ENCODE results near the gene OR2B6.
"Not testable (repeated sequence)": the region's sequence is repeated elsewhere in the genome, so short reads cannot be mapped to it uniquely, and the experiment has no call there.

The OR2B6 gene

DNA sequence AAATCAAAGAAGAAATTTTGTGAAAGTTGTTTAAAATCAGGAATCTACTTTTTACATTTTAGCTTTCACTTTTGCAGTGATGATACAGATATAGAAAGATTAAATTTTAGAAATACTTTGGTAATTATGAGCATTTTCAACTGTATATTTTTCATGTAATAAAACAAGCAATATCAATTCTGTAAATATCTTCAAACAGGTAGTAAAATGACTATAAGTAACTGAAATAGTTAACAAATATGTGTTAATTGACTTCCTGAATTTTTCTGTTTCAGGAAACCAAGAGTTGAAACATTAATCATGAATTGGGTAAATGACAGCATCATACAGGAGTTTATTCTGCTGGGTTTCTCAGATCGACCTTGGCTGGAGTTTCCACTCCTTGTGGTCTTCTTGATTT lies at the start of gene OR2B6:
OR2B6 (plus strand) TSS at position 301 of the 400 bp plus-strand sequence; CDS start at position 301, 0 bp downstream.
- DNase-seq, result no peak

DNA sequence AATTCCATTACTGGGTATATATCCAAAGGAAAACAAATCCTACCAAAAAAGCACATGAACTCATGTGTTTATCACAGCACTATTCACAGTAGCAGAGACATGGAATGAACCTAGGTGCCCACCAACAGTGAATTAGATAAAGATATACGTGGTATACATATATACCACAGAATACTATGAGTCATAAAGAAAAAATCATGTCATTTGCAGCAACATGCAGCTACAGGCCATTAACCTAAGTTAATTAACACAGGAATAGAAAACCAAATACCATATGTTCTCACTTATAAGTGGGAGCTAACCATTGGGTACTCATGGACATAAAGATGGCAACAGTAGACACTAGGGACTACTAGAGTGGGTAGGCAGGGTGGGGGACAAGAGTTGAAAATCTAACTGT lies 49.0 kb upstream of the OR2B6 start:
- no peak for DNase-seq

GRCh38 chr6:27911956-27912446 lies 45.0 kb upstream of the OR2B6 start, which contains the start of gene OR2B2:
Gene OR2B2 (minus strand): TSS chr6:27912396. CDS start chr6:27912319, 77 bp downstream.
- DNase-seq, result no peak

GRCh38 chr6:27922949-27923348 lies 34.1 kb upstream of the OR2B6 start:
- DNase-seq, result no peak

DNA sequence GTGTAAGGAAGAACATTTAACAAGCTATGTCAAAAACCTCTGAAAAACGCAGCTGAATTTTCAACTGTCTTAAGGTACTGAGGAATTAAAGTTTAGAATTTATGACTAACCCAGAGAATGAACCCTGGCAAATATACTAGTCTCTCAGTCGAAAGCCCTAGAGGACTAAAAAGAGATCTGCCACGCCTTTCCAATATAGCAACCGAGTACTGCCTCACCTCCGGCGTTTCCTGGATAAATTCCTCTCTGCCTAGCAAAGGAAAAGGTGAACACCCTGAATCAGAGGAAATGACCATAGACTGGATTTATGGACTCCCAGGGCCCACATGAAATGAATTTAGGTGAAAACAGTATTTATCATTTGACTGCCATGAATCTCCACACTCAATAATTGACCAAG lies 32.9 kb upstream of the OR2B6 start:
- DNase-seq, result no peak

GRCh38 chr6:27928041-27928440 lies 29.0 kb upstream of the OR2B6 start:
- DNase-seq, result not testable (repeated sequence)

GRCh38 chr6:27929930-27930329 lies 27.1 kb upstream of the OR2B6 start:
- not testable (repeated sequence) for DNase-seq

DNA sequence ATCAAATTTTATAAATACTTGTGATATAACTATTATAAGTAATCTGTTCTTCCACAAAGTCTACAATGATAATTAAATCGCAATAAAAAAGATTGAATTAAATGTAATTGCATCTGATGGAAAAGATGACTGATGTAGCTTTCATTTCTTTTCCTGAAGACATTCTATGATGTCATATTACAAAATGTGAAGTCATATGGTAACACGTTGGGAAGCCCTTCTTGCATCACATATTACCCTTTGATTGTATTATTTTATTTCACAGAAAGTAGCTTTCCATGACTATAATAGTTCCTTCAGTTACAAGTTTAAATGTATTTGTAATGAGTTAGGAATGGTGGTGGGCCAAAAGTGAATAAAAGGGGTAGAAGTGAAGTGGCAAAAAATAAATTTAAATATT lies 25.8 kb upstream of the OR2B6 start:
- no peak for DNase-seq

DNA sequence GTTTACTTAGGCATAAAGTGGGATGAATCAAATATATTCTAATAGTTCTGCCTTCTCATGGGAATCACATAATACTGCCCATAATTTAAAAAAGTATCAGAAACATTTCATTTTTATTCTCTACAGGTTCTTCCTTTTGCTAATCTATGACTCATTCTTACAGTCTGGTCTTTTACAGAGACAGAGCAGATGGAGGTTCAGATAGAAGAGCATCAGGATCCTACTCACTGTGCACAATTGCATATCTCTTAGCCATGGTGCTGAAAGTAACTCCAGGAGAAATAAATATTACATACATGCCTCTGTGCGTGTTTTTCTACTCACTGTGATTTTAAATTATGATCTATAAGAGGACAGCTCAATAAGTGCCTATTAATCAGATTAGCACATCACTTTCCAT lies 16.3 kb upstream of the OR2B6 start:
- DNase-seq, result no peak

- DNase-seq, result not testable (repeated sequence)
Measured at GRCh38 chr6:27943072-27943471, 14.0 kb upstream of the OR2B6 start.

GRCh38 chr6:27948237-27948636 lies 8.8 kb upstream of the OR2B6 start:
- DNase-seq, result no peak

DNA sequence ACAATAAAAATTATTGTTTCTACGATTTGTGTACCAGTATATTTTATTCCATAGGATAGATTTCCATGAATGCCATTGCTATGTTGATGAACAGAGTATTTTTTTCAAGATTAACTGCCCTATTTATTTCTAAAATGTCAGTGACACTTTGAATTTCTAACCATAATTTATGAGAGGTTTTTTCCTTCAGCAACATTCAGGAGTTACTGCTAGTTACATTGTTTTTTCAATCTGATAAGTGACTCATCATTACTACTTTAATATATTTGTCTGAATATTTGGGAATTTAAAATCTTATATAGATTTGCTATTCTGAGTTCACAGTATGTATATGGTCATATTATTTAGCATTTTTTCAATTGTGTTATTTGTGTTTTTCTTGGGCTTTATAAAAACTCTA lies 6.0 kb upstream of the OR2B6 start:
- DNase-seq, result no peak

DNA sequence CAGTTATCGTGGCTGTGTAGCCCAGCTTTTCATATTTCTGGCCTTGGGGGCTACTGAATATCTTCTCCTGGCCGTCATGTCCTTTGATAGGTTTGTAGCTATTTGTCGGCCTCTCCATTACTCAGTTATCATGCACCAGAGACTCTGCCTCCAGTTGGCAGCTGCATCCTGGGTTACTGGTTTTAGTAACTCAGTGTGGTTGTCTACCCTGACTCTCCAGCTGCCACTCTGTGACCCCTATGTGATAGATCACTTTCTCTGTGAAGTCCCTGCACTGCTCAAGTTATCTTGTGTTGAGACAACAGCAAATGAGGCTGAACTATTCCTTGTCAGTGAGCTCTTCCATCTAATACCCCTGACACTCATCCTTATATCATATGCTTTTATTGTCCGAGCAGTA lies 475 bp downstream of the OR2B6 start:
- DNase-seq, result no peak

DNA sequence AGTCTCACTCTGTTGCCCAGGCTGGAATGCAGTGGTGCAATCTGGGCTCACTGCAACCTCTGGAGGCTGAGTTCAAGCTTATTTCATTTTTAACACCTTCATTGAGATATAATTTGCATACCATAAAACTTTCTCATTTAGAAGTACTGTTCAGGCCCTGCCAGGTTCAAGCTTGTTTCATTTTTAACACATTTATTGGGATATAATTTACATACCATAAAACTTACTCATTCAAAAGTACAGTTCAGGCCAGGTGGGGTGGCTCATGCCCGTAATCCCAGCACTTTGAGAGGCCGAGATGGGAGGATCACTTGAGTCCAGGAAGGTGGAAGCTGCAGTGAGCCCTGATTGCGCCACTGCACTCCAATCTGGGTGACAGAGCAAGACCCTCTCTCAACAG lies 5.5 kb downstream of the OR2B6 start:
- DNase-seq, result no peak

GRCh38 chr6:27966044-27966443 lies 9.0 kb downstream of the OR2B6 start:
- no peak for DNase-seq

DNA sequence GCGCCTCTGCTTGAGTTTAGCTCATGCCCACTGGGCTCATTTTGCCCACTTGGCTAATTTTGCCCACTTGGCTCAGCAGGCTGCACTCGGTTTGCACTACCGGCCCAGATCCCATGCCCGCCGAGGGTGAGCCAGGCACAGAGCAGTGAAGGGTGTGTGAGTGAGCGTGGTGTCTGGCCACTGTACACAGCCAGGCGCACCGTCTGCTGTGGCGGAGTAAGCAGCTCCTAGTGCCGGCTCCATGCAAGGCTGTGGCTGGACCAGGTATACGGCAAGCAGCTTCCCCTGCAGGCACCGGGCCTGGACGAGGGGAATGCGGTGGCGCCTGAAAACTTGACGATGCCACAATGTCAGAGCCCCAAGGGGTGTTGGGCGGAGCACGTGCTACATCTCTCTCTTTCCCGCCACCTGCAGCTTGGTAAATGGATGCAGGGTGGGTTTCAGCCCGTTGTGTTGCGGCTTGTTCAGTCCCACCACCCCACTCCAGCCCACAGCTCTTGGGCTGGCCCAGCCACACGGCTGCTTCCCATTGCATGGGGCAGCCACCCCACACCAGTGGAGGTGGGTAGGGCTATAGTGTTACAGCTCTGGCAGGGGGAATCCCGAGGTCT lies 9.9 kb downstream of the OR2B6 start:
- DNase-seq, result no peak

DNA sequence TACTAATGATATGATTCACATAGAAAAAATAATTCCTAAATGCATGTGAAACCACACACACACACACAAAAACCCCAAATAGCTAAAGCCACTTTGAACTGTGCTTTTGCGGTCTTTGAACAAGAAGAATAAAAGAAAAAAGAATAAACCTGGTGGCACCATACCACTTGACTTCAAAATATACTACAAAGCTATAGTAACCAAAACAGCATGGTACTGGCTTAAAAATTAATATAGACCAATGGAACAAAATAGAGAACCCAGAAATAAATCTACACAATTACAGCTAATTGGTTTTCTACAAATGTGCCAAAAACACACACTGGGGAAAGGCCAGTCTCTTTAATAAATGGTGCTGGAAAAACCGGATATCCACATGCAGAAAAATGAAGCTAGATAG lies 13.4 kb downstream of the OR2B6 start:
- DNase-seq, result no peak

DNA sequence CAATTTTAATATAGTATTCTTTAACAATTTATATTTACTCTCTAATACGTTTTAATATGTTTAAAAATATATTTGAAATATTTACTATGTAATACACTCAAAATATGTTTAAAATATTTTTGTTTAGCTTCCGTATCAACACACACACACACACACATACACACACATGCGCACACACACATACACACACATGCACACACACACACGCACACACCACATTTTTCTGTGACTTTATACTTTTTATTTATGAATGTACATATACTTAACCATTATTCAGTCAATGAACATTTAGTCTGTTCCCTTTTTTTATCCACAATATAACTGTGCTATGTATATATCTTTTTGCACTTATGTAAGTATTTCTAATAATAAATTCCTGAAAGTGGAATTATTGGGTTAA lies 15.7 kb downstream of the OR2B6 start:
- DNase-seq, result no peak

GRCh38 chr6:27977387-27977786 lies 20.3 kb downstream of the OR2B6 start:
- DNase-seq, result no peak

DNA sequence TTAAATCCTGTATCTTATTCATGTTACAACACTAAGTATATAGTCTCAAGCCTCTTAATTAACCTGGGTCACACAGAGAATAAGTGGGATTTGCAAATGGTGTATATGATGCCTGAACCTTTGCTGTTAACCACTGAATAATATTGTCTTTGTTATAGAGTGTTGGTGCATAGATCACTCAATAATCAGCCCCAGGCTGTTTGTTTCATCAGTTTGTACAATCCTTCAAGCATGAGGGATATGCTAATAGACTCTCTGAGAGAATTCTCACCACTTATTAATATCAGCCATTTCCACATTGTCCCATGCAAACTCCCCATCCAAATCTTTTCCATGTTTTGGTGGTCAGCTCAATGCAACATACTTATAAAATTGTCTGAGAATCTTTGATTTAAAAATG lies 21.7 kb downstream of the OR2B6 start:
- DNase-seq, result no peak

DNA sequence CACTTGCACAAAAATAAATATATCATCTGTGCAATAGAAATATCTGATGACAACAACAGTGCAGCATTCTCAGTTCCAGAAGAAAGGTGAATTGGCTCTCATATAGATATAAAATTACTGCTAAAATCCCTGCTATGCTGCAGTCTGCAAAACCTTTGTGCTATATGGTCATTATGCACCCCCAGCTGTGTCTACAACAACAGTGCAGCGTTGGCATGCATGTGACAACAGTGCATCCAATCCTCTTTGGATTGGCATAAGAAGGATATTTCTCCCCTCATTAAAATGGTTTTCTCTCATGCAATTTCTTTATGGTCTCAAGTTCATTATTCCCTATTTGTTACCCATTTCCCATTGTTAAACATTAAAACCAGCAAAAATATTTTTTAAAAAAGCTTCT lies 23.1 kb downstream of the OR2B6 start:
- DNase-seq, result no peak

DNA sequence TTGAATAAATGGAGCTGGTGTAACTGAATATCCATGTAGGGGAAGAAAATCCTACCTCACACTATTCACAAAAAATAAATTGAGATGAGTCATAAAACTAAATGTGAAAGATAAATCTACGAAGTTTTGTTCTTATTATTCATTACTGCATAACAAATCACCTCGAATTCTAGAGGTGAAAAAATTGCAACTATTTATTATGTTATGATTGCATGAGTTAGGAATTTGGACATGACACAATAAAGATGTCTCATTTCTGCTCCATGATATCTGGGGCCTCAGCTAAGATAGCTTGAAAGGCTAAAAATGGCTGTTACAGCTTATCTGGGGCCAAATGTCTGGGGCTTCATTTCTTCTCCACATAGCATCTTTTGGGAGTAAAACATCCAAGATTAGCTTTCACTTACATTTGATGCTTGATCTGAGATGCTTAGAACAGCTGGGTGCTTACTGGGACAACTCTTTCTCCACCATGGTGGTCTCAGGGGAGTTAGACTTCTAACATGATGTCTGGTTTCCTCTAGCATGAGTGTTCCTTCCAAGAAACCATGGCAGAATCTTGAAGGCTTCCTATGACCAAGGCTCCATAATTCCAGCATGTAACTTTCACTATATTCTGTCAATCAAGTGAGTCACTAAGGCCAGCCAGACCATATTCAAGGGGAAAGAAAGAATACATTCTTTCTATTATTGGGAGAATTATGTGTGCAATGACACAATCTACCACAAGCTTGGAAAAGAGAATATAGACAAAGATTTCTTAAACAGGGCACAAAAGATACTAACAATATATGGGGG lies 30.1 kb downstream of the OR2B6 start:
- no peak for DNase-seq

DNA sequence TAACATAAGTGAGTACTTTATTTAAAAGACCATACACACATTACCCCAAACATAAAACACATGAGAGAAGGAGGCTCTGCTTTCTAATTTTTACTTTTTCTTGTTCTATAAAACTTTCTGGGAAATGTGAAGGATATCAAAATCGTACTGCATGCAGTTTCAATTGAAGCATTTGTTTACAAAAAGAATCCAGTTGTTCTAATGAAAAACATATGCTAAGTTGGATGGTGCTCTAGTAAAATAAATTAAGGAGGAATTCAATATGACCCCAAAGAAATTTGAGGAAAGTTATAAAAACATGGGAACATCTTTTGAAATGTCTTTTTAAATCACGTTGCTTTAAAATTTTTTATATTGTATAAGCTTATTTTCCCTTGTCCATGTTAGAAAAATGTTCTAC lies 37.6 kb downstream of the OR2B6 start:
- DNase-seq, result no peak

DNA sequence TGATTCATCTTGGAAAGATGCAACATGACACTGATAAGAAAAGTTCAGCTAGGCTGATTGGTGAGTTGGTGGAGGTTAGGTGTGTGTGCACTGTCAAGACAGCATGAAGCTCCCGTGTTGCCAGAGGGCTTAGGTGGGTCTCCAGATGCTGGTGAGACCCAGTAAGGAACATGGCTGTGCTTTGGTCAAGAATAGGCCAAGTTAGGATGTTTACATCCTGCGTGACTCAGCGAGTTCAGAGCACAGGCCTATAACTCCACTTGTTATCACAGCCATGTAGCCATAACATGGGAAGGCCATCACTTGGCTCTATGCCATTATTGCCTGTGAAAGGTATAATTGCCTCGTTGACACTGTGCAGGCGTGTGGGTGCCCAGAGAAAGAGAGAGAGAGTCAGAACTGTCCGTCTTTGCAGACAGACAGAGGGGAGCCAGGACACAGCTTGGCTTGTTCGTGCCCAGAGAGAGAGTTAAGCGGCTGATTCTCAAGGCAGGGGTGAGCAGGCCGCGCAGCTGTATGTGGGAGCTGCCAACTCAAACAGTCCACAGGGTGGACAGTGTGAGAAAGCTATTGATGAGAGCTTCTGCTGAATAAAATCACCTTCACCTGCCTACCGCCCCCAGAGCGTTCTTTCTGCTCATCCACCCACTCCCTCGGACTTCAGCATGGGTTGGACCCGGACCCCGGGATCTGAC lies 43.5 kb downstream of the OR2B6 start:
- no peak for DNase-seq
